Measurements from ENCODE around the gene EMC8. TPM values are rescaled to one million over a fixed set of nuclear protein-coding genes. Genes with fewer than 3 reads are reported as not detected.

The EMC8 gene
- total RNA-seq, 4 donors from 2014 or later, result 14.1 to 63.1 (median 21.8) TPM

DNA sequence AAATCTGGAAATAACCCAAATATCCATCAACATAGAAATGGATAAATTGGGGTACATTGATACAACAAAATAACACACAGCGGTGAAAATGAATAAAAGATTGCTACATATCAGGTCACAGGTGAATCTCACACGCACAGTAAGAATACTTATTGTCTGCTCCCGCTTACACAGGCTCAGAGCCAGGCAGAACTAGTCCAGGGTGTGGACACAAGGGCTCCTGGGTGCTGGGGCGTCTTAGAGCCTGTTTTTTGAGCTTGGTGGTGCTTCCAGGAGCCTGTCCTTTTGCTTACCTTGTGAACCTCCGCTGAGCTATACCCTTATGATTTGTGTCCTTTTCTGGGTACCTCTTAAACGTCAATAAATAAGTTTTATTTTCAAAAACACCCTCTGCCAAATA lies 28.6 kb downstream of the EMC8 start:
- TF ChIP-seq, protein P1, sequence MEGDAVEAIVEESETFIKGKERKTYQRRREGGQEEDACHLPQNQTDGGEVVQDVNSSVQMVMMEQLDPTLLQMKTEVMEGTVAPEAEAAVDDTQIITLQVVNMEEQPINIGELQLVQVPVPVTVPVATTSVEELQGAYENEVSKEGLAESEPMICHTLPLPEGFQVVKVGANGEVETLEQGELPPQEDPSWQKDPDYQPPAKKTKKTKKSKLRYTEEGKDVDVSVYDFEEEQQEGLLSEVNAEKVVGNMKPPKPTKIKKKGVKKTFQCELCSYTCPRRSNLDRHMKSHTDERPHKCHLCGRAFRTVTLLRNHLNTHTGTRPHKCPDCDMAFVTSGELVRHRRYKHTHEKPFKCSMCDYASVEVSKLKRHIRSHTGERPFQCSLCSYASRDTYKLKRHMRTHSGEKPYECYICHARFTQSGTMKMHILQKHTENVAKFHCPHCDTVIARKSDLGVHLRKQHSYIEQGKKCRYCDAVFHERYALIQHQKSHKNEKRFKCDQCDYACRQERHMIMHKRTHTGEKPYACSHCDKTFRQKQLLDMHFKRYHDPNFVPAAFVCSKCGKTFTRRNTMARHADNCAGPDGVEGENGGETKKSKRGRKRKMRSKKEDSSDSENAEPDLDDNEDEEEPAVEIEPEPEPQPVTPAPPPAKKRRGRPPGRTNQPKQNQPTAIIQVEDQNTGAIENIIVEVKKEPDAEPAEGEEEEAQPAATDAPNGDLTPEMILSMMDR (IDR thresholded peaks at IDR 0.05; ENCODE audit: low read depth), result no peak

DNA sequence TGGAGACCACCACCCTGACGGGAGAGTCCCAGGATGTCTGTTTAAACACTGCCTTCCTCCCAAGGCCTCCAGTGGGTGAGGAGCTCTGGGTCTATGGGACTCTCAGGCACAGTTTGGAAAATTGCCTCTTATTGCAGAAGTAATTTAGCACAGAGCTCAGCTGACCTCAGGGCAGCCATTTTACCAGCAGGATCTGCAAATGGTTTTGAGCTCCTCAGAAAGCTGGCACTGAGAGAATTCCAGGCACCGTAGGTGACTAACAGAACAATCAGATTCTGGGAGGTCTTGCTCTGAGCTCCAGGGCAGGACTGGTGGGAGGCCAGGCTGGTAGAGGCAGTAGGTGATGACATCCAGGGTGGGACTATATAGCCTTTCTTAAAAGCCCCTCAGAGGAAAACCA lies 31.1 kb downstream of the EMC8 start:
- TF ChIP-seq, protein P1 (IDR thresholded peaks at IDR 0.05; ENCODE audit: low read depth), result no peak

DNA sequence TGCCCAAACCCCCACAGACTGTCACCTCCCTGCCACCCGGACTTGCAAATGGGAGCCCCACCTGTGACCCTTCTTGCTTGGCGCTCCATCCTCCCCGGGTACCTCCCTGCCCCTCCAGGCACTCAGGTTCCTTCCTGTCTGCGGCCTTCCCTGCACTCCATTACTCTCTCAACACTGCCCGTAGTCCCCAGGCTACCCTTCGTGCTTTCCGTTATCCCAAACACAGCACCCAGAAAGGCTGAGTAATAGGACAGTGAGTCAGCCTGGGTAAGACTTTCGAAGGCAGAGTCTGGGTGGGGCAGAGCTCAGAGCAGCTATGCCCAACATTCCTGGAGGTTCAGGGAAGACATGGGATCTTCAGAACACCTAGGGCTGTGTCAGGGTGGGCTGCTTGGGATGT lies 31.8 kb downstream of the EMC8 start:
- TF ChIP-seq, protein P1 (IDR thresholded peaks at IDR 0.05; ENCODE audit: low read depth), result no peak

DNA sequence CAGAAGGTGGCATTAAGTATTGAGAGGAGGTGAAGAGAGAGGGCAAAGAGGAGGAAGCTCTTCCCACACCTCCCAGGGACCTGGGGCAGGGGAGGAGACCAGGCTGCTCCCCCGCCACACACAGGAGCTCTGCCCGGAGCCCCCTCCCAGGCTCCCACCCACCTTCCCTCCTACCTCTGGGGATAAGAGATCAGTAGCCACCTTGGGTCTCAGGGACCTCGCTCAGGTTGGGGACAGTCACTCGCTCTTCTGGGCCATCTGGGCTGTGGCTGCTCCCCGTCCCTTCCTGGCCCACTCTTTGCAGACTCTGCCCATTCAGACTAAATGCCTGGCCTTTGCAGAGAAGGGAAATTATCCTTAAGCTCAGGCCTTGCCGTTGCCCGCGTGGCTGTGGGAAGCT lies 33.6 kb downstream of the EMC8 start:
- TF ChIP-seq, protein P1 (IDR thresholded peaks at IDR 0.05; ENCODE audit: low read depth), result no peak

DNA sequence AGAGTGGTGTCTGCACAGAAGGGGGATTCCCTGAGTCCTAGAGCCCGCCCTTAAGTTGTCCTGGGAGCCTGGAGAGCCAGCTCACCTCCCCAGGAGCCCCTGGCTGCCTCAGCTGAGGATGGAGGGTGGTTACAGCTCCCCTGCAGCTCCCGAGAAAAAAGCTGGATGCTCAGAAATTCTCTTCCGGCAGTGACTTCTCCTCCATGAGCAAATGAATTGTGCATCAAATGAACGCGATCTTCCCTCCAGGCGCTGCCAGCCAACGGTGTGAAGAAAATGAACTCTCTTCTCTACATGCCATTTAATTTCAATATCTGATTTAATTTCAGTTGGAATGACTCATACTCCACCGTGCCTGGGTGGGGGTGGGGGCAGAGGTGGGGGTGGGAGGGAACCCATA lies 34.1 kb downstream of the EMC8 start:
- TF ChIP-seq, protein P1 (IDR thresholded peaks at IDR 0.05; ENCODE audit: low read depth), result no peak

DNA sequence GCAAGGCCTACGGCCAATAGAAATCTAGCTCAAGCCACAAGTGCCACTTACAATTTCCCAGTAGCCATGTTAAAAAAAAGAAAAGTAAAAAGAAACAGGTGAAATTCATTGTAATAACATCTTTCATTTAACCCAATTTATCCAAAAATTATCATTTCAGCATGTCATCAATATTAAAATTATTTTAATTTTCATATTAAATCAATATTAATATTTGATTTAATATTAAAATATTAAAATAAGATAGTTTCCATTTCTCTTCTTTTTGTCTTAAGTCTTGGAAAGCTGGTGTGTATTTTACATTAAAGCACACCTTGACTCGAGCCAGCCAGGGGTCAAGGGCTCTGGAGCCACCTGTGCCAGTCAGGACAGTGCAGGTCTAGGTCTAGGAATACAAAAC lies 35.7 kb downstream of the EMC8 start:
- TF ChIP-seq, protein P1 (IDR thresholded peaks at IDR 0.05; ENCODE audit: low read depth), result no peak

DNA sequence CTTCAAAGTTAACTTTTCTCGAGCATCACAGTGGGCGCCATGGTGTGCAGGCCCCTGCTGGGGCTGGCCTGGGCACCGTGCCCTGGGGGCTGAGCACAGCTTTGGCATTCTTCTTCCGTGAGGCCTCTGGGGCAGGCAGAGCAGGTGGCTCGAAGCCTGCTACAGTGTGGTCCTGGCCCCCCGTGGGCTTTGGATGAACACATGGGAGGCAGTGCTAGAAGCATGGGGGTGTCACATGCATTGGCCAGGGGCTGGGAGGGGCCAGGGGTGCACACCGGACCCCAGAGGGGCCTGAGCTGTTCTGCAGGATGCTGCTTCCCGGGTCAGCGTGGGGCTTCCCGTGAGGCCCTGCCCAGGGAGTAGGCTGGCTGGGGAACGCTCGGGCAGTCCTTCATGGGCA lies 36.4 kb downstream of the EMC8 start:
- TF ChIP-seq, protein P1 (IDR thresholded peaks at IDR 0.05; ENCODE audit: low read depth), result no peak

Data from subcutaneous adipose tissue (tissue), 4 donors.